Skeletal muscle satellite cell (primary cell): ENCODE results near the gene SDK1.

Experiments
- H3K27me3 ChIP-seq: 2 replicates; pipeline ENCODE4 v1.7.0; 2013; ENCODE audit warnings: low read length; ENCODE audit not compliant: control insufficient read depth, insufficient read depth
- H3K36me3 ChIP-seq: 2 replicates; pipeline ENCODE4 v1.7.0; 2013; ENCODE audit warnings: mild to moderate bottlenecking, control low read depth, low read length; ENCODE audit not compliant: insufficient read depth
- H3K4me1 ChIP-seq: 2 replicates; pipeline ENCODE4 v1.7.0; 2013; ENCODE audit warnings: low read length; ENCODE audit not compliant: control insufficient read depth, insufficient read depth
- H3K4me2 ChIP-seq: 2 replicates; pipeline ENCODE4 v1.7.0; 2013; ENCODE audit warnings: mild to moderate bottlenecking, low read length
- H3K4me3 ChIP-seq: 2 replicates; pipeline ENCODE4 v1.7.0; 2013; ENCODE audit warnings: low read length
- H3K9ac ChIP-seq: 2 replicates; pipeline ENCODE4 v1.7.0; 2013; ENCODE audit warnings: mild to moderate bottlenecking, low read depth, low read length, moderate library complexity
- H3K9me3 ChIP-seq: replicated peaks from 2 replicates; pipeline ENCODE4 v1.7.0; 2013; ENCODE audit warnings: mild to moderate bottlenecking, control low read depth, low read length

The SDK1 gene

DNA sequence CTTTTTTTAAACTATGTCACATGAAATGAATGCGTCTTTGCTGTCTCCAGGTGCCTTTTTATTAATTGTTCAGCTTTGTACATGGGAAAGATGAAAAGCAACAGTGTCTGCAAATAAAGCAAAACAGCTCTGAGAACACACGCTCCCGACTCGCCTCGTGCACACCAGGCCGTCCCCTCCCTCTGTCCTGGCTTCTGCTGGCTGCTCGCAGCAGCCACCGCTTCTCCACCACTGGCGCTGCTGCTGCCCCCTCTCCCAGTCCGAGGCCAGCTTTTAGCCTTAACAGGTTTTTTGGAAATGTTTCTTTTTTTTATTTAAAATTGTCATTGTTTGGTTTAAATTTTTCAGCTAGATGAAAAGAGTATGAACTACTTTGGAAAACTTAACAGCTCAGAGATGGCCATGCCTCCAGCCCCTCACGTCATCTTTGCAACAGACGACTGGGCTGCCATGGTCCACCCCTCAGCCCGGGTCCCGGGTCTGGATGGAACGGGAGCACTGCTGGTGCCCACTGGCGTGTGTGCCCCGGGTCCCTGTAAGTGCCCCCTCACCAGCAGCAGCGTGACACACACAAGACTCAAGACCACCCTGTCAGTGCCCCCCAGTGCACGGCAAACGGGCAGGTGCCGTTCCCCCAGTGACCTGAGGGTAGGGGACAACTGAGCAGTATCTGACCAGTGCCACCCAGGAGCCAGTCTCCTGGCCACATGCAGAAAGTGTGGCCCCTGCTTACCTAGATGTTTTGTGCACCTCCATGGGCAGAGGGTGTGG, 965.4 kb downstream of the SDK1 start:
- H3K36me3 ChIP-seq = no peaks in the 10 kb centered on the region
- no peak overlapping the region for H3K9ac ChIP-seq
- no peaks in the 10 kb centered on the region for H3K9me3 ChIP-seq

DNA sequence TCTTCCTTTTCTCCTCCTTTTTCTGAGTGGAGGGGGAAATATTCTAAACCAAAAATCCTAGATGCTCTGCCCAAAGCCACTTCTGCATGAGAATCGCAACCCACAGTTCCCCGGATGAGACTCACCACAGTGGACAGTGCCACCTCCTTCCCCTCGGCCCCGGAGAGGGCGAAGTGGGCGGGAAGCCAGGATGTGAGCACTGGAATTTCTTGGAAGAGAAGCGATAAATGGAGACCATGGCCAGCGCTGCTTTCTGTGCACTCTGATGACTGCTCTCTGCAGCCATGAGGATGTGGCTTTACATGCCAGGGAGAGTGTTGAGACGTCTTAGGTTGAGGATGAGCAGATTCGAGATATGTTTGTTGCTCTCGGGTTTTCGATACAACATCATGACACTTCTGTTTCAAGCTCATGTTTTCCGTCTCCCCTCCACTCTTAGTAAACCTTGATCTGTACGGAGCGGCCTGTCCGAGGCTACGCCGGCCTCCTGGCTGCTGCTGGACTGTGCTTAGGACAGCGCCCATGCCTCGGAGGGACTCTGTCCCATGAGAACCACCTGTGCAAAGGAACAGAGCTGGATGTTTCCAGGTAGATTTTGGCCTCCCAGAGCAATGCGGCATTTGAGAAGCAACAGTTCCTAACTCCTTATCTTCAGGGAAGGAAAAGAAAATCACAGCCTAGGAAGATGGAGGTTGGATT, 966.4 kb downstream of the SDK1 start:
- no peak overlapping the region for H3K4me3 ChIP-seq
- H3K4me2 ChIP-seq = no peak overlapping the region
- H3K27me3 ChIP-seq = no peaks in the 10 kb centered on the region
- no peaks in the 10 kb centered on the region for H3K9me3 ChIP-seq
- H3K4me1 ChIP-seq = no peaks in the 10 kb centered on the region
- H3K36me3 ChIP-seq = no peaks in the 10 kb centered on the region
- no peak overlapping the region for H3K9ac ChIP-seq

More for the DNA sequence above, 965.4 kb downstream of the SDK1 start:
- H3K4me3 ChIP-seq = no peak overlapping the region
- H3K27me3 ChIP-seq = no peaks in the 10 kb centered on the region
- no peak overlapping the region for H3K4me2 ChIP-seq
- no peaks in the 10 kb centered on the region for H3K4me1 ChIP-seq

DNA sequence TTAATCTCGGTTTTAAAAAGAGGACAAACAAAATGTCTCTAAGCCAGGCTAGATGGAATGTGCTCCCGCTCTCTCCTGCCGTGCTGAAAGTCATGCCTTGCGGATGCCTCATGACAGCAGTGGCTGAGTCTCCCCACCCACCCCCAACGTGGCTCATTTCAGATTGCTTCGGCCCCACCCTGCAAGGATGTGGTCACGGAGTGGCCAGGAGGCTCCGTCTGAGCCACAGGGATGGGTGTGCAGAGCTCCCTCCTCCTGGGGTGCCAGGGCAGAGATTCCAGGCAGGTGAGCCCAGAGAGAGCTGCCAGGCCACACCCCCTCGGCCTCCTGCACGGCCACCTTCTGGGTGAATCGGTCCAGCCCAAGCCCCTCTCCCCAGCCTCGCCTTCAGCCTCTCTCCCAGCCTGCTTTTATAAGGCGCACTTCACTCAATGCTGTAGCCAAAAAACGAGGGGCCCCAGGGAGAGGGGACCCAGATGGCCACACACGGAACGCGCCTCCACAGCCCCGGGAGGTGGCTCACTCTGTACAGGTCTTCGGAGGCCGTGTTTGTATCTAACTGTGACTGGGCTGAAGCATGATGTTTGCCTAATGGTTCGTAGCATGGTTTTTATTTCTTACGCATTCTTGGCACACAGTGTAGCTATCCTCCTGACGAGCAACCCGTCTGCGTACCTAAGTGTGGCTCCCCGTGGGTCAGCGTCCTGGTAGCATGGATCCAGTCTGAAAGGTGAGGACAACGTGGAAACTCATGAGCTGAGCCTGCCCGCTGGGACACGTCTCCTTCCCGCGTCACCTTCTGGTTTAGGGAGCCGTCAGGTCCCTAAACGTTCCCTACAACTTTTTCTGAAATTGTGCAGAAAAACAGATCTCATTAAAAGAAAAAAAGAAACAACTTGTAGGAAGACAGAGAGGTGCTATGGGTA, 967.3 kb downstream of the SDK1 start:
- Histone ChIP-seq H3K27me3 (no peaks in the 10 kb centered on the region), H3K9me3 (no peaks in the 10 kb centered on the region), H3K4me3 (no peak overlapping the region), H3K4me1 (no peaks in the 10 kb centered on the region), H3K4me2 (no peak overlapping the region), H3K9ac (no peak overlapping the region), H3K36me3 (no peaks in the 10 kb centered on the region)

DNA sequence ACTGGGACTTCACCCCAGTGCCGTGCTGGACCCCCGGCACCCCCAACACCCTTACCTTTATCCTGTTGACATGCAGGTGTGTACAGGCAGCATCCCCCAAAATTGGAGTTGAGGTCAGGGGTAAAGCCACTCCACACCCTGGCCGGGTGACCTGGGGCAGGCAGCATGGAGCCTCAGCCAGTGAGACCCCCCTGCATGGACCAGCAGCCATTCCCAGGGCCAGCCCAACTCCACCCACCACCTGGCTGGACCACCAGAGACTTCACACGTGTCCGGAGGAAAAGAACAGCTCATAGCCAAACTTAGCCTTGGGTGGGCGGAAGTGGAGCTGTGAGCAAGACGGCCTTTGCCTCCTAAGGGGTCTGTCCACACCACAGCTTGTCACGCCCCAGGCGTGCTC, 968.0 kb downstream of the SDK1 start:
- no peak overlapping the region for H3K4me3 ChIP-seq
- no peak overlapping the region for H3K4me2 ChIP-seq
- H3K27me3 ChIP-seq = no peaks in the 10 kb centered on the region
- H3K9ac ChIP-seq = no peak overlapping the region
- H3K9me3 ChIP-seq = no peaks in the 10 kb centered on the region
- H3K4me1 ChIP-seq = no peaks in the 10 kb centered on the region
- no peaks in the 10 kb centered on the region for H3K36me3 ChIP-seq

DNA sequence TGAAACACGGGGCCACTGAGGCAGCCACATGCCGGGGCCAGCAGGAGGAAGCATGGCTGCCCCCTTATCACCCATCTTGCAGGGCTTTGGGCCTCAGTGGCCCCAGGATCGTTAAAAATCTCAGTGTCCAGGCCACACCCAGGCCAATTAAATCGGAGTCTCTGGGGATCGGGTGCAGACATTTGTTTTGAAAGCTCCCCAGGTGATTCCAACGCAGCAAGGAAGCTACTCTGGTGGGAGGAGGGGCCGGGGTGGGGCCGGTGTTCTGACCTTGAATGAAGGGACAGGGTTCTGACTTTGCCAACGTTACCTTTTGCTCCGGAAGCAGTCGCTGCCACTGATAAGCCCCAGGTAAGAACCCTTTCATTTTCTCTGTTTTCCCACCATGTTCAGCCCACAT, 968.7 kb downstream of the SDK1 start:
- Histone ChIP-seq H3K27me3 (no peaks in the 10 kb centered on the region), H3K9ac (no peak overlapping the region), H3K36me3 (no peaks in the 10 kb centered on the region), H3K9me3 (peaks cover 2% of the 10 kb centered on the region), H3K4me1 (no peaks in the 10 kb centered on the region), H3K4me3 (no peak overlapping the region), H3K4me2 (no peak overlapping the region)

DNA sequence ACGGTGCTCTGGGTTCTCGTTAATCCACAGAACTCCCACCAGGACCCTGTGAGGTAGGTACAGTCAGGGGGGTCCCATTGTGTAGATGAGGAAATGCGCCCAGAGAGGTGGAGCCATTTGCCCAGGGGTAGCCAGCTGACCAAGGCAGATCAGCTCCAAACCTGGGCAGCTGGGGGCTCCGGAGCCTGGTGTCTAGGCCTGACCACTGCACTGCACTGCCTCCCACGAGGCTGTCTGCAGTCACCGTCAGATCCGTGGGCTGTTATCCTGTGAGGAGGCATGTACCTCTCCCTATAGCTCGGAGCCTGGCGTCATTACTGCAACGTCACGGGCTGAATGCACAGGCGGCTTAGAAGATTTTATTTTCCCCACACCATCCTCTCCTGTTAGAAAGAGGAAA, 969.2 kb downstream of the SDK1 start:
- no peaks in the 10 kb centered on the region for H3K27me3 ChIP-seq
- no peak overlapping the region for H3K9ac ChIP-seq
- no peak overlapping the region for H3K4me3 ChIP-seq
- no peaks in the 10 kb centered on the region for H3K36me3 ChIP-seq
- H3K4me1 ChIP-seq = no peaks in the 10 kb centered on the region
- H3K9me3 ChIP-seq = peaks cover 2% of the 10 kb centered on the region
- H3K4me2 ChIP-seq = no peak overlapping the region

DNA sequence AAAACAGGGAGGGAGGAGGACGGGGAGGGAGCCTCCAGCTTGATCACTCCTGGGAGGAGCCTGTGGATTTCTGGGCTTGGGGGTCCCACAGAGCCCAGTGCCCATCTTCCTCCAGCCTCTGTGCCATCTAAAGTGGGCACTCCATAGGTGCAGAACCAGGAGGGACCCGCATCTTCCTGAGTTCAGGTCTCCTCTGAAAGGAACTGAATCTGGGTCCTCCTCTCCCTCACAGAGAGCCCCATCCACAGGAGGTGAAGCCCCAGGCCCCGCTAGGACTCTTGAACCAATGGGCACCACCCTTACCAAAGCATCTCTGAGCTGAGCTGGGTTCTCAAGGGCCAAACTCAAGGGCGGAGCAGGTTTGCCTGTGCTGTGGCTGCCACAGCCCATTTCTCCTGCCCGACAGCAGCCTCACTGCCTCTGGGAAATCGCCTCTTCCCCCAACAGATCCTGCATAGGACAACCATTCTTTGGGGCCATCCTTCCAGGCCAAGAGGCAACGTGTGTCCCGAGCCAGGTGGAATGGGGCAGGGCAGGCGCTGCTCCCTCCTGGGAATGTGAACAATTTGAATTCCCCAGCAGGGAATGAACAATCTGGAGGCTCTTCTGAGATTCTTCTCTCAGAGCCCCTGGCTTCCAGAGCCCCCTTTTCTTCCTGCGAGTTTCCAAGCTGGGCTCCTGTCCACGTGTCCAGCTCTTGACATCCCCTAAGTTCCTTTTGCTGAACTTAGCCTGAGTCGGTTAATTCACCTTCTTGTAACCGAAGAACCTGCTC, 970.1 kb downstream of the SDK1 start:
- Histone ChIP-seq H3K9me3 (peaks cover 2% of the 10 kb centered on the region), H3K36me3 (no peaks in the 10 kb centered on the region), H3K9ac (no peak overlapping the region)

DNA sequence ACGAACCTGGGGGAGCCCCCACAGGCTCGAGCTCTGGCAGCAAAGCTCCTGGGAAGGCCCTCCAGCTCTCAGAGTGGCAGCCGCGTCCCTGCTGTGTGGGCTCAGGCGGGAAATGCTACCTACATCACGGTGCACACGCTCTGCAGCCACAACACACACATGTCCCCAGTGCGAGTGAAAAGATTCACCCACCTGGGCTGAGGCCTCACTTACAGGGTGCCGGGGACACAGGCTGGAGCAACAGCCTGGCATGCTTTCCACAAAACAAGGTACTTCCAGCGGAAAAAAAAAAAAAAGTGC, 970.6 kb downstream of the SDK1 start:
- no peak overlapping the region for H3K9ac ChIP-seq
- no peak overlapping the region for H3K4me3 ChIP-seq
- no peak overlapping the region for H3K4me2 ChIP-seq
- H3K27me3 ChIP-seq = no peaks in the 10 kb centered on the region
- H3K4me1 ChIP-seq = no peaks in the 10 kb centered on the region
- peaks cover 2% of the 10 kb centered on the region for H3K9me3 ChIP-seq
- H3K36me3 ChIP-seq = no peaks in the 10 kb centered on the region

More for the DNA sequence above, 970.1 kb downstream of the SDK1 start:
- H3K4me1 ChIP-seq = no peaks in the 10 kb centered on the region
- H3K4me2 ChIP-seq = no peak overlapping the region
- H3K4me3 ChIP-seq = no peak overlapping the region
- H3K27me3 ChIP-seq = no peaks in the 10 kb centered on the region

DNA sequence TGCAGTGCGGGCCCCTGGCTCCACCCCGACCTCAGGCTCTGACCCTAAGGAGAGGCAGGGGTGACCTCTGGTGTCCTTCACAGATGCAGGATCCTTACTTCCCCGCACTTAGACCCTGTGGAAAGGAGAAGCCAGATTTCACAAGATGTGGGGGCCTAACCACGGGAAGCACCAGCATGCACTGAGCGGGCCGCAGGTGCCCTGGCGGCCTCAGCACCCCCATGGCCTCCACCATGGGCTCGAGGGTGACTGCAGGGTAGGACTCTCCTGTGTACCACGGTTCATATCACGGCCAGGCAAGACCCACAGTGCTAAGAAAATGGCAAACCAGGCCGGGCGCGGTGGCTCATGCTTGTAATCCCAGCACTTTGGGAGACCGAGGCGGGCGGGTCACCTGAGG, 971.1 kb downstream of the SDK1 start:
- peaks cover 2% of the 10 kb centered on the region for H3K9me3 ChIP-seq
- no peak overlapping the region for H3K4me2 ChIP-seq
- H3K9ac ChIP-seq = no peak overlapping the region
- no peaks in the 10 kb centered on the region for H3K36me3 ChIP-seq
- H3K4me3 ChIP-seq = no peak overlapping the region
- H3K27me3 ChIP-seq = no peaks in the 10 kb centered on the region
- H3K4me1 ChIP-seq = no peaks in the 10 kb centered on the region

DNA sequence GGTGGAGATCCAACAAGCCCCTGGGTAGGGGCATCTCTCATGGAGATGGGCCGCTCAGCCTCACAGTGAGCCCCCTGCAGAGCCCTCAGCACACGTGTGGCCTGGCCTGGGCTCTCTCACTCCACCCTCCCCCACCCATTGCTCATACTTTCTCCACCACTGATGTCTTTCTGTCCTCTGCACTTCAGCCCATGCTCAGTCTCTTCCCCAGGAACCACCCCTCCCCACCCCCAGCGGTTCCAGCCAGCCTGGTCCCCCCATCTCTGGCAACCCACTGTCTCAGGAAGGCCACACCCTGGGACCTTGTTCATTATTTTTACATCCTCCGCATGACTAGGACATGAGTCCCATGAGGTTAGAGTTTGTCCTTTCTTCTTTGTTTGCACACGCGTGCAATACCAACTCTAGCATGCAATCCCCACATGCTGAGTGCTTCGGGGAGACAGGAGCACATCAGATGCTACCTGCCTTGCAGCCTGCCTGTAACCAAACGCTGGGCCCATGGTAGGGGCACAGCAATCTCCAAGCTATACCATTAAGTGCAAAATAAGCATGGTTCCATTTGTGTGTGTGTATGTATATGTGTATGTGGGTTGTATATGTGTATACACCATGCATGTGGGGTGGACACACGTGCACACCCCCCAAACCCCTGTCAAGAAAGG, 972.6 kb downstream of the SDK1 start:
- no peak overlapping the region for H3K4me3 ChIP-seq
- H3K4me2 ChIP-seq = no peak overlapping the region
- no peak overlapping the region for H3K9ac ChIP-seq
- peaks cover 2% of the 10 kb centered on the region for H3K9me3 ChIP-seq
- H3K27me3 ChIP-seq = no peaks in the 10 kb centered on the region
- no peaks in the 10 kb centered on the region for H3K36me3 ChIP-seq
- H3K4me1 ChIP-seq = no peaks in the 10 kb centered on the region
